ENCODE results near the gene EPB41L3.

Gene EPB41L3

GRCh38 chr18:5542515-5543035 is 1.2 kb downstream of the EPB41L3 start:
- no peak for TF ChIP-seq REST (IDR thresholded peaks at IDR 0.05; ENCODE audit: insufficient read depth in 1 of 2, low read depth in 2 of 2, low read length in 2 of 2)
- no peak for TF ChIP-seq TAF1 (IDR thresholded peaks at IDR 0.05; ENCODE audit: borderline replicate concordance, insufficient read depth, low read length)
- TF ChIP-seq FOXP2 (optimal IDR thresholded peaks at IDR 0.05; ENCODE audit: borderline replicate concordance, extremely low read depth, extremely low read length, insufficient read depth): no peak
- no peak for TF ChIP-seq POLR2AphosphoS5 (IDR thresholded peaks at IDR 0.05; ENCODE audit: low read depth, low read length)
- TF ChIP-seq SIN3A (IDR thresholded peaks at IDR 0.05; ENCODE audit: borderline replicate concordance, insufficient read depth, low read length): no peak

GRCh38 chr18:5541644-5542043 is 2.2 kb downstream of the EPB41L3 start:
- TF ChIP-seq TAF1 (IDR thresholded peaks at IDR 0.05; ENCODE audit: borderline replicate concordance, insufficient read depth, low read length) (no peak), FOXP2 (optimal IDR thresholded peaks at IDR 0.05; ENCODE audit: borderline replicate concordance, extremely low read depth, extremely low read length, insufficient read depth) (no peak), SIN3A (IDR thresholded peaks at IDR 0.05; ENCODE audit: borderline replicate concordance, insufficient read depth, low read length) (no peak), POLR2AphosphoS5 (IDR thresholded peaks at IDR 0.05; ENCODE audit: low read depth, low read length) (no peak), REST (IDR thresholded peaks at IDR 0.05; ENCODE audit: insufficient read depth in 1 of 2, low read depth in 2 of 2, low read length in 2 of 2) (no peak)

DNA sequence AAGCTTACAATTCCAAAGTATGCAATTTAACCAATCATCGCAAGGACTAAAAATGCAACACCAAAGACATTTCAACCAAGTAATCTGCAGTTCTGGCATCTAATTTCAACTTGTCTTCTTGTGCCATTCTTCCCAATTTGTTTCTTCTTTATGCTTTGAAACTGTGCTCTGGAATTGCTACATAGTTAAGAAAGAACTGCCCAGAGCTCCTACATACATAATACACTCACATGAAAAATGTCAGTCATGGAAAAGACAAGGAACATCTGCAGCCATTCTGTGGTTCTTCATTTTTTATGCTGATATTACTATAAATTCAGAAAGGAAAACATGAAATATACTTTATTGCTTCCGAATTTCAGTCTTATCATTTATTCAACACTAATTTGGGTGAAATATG is 4.4 kb downstream of the EPB41L3 start:
- no peak for TF ChIP-seq TAF1 (IDR thresholded peaks at IDR 0.05; ENCODE audit: borderline replicate concordance, insufficient read depth, low read length)
- TF ChIP-seq SIN3A (IDR thresholded peaks at IDR 0.05; ENCODE audit: borderline replicate concordance, insufficient read depth, low read length): no peak
- no peak for TF ChIP-seq POLR2AphosphoS5 (IDR thresholded peaks at IDR 0.05; ENCODE audit: low read depth, low read length)

- no peak for TF ChIP-seq SIN3A (IDR thresholded peaks at IDR 0.05; ENCODE audit: borderline replicate concordance, insufficient read depth, low read length)
- no peak for TF ChIP-seq TAF1 (IDR thresholded peaks at IDR 0.05; ENCODE audit: borderline replicate concordance, insufficient read depth, low read length)
- TF ChIP-seq REST (IDR thresholded peaks at IDR 0.05; ENCODE audit: insufficient read depth in 1 of 2, low read depth in 2 of 2, low read length in 2 of 2): no peak
- TF ChIP-seq FOXP2 (optimal IDR thresholded peaks at IDR 0.05; ENCODE audit: borderline replicate concordance, extremely low read depth, extremely low read length, insufficient read depth): no peak
- TF ChIP-seq POLR2AphosphoS5 (IDR thresholded peaks at IDR 0.05; ENCODE audit: low read depth, low read length): no peak
These were observed 5.3 kb downstream of the EPB41L3 start for GRCh38 chr18:5538544-5538943.

DNA sequence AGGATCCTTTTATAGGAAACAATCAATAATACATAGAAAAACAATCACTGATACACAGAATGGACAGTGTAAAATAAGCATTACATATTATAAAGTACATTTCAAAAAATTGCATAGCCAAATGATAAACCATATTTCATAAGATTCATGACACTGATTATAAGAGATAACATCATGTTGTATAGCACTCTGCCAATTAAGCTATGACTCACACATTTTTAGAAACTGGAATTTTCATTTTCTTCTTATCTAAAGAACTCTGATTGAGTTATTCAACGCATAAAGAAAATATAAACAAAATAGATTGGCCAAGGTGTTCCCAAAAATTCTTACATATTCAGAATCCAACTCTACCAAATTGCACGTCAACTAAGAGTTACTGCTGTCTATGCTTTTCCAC is 5.9 kb downstream of the EPB41L3 start:
- TF ChIP-seq TAF1 (IDR thresholded peaks at IDR 0.05; ENCODE audit: borderline replicate concordance, insufficient read depth, low read length) (no peak), SIN3A (IDR thresholded peaks at IDR 0.05; ENCODE audit: borderline replicate concordance, insufficient read depth, low read length) (no peak), FOXP2 (optimal IDR thresholded peaks at IDR 0.05; ENCODE audit: borderline replicate concordance, extremely low read depth, extremely low read length, insufficient read depth) (no peak), REST (IDR thresholded peaks at IDR 0.05; ENCODE audit: insufficient read depth in 1 of 2, low read depth in 2 of 2, low read length in 2 of 2) (no peak), POLR2AphosphoS5 (IDR thresholded peaks at IDR 0.05; ENCODE audit: low read depth, low read length) (no peak)

Data from PFSK-1 (cell line).